DMS114 treated with DMSO at 0.1 percent for 48 hours (cell line): ENCODE data around the gene TOLLIP.

Experiments used
- DNase-seq: peaks from one replicate; lab custom pipeline; 2025; ENCODE audit not compliant: unreplicated experiment; lab: John Stamatoyannopoulos, UW

TOLLIP gene

DNA sequence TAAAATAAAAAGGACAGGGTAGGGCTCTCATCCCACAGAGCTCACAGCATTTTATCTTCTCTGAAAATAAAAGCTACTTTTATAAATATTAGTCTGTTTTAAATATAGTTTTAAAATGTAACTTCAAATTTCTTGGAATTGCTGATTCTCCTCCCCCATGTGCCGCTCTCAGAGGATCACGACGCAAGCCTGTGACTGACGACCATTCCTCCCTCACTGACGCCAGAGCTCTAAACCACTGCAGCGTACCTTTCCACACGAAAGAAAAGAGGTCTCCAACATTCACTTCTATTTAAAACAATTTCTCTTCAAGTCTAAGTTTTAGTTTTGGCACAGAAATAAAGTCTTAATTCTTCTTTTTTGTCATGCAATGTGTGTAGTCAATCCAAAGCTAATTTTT lies 9.3 kb downstream of the TOLLIP start:
- no peak for DNase-seq

- no peak for DNase-seq
These were observed 9.8 kb downstream of the TOLLIP start for GRCh38 chr11:1299621-1300020.

DNA sequence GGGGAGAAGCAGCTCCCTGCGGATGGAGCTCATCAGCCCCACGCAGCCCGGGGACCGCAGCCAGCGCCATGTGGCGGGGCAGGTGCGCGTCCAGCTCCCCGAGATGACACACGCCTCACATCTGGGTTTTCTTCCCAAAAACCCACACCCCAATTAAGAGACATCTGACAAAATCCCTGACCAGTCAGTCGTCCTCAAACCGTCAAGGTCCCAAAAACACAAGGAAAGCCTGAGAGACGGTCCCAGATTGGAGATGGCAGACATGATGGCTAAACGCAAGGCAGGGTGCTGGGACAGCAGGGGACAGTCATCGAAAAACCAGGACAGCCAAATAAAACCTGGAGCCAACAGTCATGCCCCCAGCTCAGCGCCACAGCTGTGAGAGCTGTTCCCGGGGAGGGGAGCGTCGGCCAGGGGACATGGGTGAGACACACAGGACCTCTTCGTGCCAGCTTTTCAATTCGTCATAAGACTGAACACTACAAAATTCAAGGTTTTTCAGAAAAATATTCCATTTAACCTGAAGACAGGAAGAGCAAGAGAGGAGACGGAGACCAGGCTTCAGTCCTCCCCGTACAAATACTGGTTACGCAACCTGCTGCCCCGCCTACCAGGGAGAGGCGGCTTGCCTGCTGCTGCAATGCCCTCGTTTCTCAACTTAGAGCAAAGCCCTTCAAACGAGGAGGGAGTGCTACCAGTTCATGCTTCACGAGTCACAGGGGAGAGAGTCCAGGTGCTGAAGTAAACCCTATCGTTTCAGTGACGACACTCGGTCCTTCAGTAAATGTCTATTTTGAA lies 10.5 kb downstream of the TOLLIP start:
- no peak for DNase-seq

- DNase-seq: no peak
These were observed 11.6 kb downstream of the TOLLIP start for GRCh38 chr11:1297576-1298473.

DNA sequence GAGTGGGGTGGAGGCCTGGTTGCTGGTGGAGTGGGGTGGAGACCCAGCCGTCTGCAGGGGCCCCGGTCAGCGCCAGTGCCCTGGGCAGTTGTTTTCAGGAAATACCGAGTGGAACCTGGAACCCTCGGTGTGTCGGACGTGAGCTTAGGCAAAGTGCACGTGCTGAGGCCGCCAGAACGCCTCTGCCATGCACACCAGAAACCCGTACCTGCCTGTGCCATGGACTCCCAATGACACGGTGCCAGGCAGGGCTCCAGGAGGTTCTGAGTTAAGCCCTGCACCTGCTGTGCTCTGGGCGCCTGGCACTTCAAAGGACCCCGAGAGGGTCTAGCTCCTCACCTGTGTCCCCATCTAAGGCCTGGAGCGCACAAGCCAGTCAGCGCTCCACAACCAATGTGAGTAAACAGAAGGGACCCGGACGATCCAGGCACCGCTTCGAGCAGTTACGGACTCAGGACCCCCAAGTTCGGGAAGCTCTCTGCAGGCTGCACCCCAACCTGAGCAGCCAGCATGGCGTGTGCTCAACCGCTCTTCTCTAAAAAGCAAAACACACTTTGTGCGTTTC lies 12.3 kb downstream of the TOLLIP start:
- DNase-seq: no peak

GRCh38 chr11:1296287-1296686 lies 13.1 kb downstream of the TOLLIP start:
- DNase-seq: no peak

DNA sequence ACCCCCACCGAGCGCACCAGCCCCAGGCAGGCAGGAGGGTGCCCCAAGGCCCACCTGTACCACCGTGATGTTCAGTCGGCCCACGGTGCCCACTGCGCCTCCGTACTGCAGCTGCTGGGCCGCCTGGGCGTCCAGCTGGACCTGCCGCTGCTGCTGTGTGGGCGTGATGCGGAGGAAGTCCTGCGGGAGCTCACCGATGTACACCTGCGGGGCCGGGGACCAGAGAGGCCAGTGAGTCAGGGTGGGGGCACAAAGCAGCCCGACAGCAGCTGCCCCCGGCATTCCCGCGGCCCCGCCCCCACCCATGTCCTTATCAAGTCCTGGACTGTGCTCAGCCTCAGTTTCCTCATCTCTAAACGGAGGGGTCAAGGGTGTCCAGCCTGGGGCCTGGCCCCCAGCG lies 13.8 kb downstream of the TOLLIP start:
- no peak for DNase-seq

DNA sequence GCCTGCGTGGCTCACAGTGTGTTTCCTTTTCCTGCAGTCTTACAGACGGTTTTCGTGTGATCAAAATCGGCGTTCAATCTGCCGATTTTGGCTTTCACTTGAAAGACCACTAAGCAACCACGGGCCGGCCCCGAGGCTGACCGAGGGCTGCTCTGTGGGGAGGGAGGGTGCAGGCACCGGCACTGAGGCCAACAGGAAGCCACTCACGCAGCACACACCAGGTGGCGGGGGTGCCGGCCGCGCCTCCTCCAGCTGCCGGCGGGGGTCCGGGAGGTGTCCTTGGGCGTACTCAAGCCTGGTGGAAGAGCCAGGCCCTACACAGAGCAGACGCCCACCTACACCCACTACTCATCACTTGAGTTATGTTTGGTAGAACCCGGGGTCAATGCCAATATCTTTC lies 14.3 kb downstream of the TOLLIP start:
- DNase-seq: no peak

- DNase-seq: no peak
These were observed 15.8 kb downstream of the TOLLIP start for GRCh38 chr11:1293619-1294015.

- DNase-seq: no peak
These were observed 16.5 kb downstream of the TOLLIP start for GRCh38 chr11:1292644-1293618.

GRCh38 chr11:1292018-1292643 lies 17.3 kb downstream of the TOLLIP start:
- DNase-seq: no peak

GRCh38 chr11:1291295-1292017 lies 18.0 kb downstream of the TOLLIP start:
- no peak for DNase-seq

- no peak for DNase-seq
These were observed 19.1 kb downstream of the TOLLIP start for GRCh38 chr11:1290052-1291040.

- DNase-seq: no peak
These were observed 20.1 kb downstream of the TOLLIP start for GRCh38 chr11:1289211-1289935.

- no peak for DNase-seq
These were observed 20.8 kb downstream of the TOLLIP start for GRCh38 chr11:1288426-1289151.

- DNase-seq: no peak
These were observed 21.5 kb downstream of the TOLLIP start for GRCh38 chr11:1287928-1288327.

- no peak for DNase-seq
These were observed 23.6 kb downstream of the TOLLIP start for GRCh38 chr11:1285876-1286275.
